ENCODE data around the gene KCNK7. TPM values are rescaled to one million over a fixed set of nuclear protein-coding genes. Genes with fewer than 3 reads are reported as not detected.
A peak's percentile ranks its signal among the peaks of the same experiment; 100 is the strongest.

The KCNK7 gene
- total RNA-seq, 4 donors from 2014 or later: 0.26 to 5.8 TPM; not detected in 2

- peak overlapping the region; percentile 81 to 84 for H3K27ac ChIP-seq
- DNase-seq: no peak
- peaks cover 0 to 15% of the 10 kb centered on the region in 2 donors for H3K4me1 ChIP-seq
- no peaks in the 10 kb centered on the region for H3K36me3 ChIP-seq
- intact Hi-C loops (cut with DNase I; ENCODE audit: low total_unique reads): loop anchor here (10.0 kb wide), 1 partner anchor 178 kb away; no protein-coding TSS in a partner anchor
- TF ChIP-seq CTCF (IDR thresholded peaks at IDR 0.05): no peak
- TF ChIP-seq POLR2A (IDR thresholded peaks at IDR 0.05): no peak
- no peaks in the 10 kb centered on the region for H3K27me3 ChIP-seq
- no peaks in the 10 kb centered on the region for H3K9me3 ChIP-seq
- H3K4me3 ChIP-seq: no peak overlapping the region
Measured at GRCh38 chr11:65637032-65637557, 41.5 kb upstream of the KCNK7 start.

- TF ChIP-seq CTCF (IDR thresholded peaks at IDR 0.05) (no peak), POLR2A (IDR thresholded peaks at IDR 0.05) (no peak)
- H3K4me3 ChIP-seq: no peak overlapping the region
- no peaks in the 10 kb centered on the region for H3K27me3 ChIP-seq
- peak overlapping the region in 1 of 2 donors; percentile 81 for H3K27ac ChIP-seq
- intact Hi-C loops (cut with DNase I; ENCODE audit: low total_unique reads): loop anchor here (10.0 kb wide), 1 partner anchor 178 kb away; no protein-coding TSS in a partner anchor
- no peaks in the 10 kb centered on the region for H3K9me3 ChIP-seq
- H3K36me3 ChIP-seq: no peaks in the 10 kb centered on the region
- DNase-seq: no peak
- peaks cover 0 to 15% of the 10 kb centered on the region in 2 donors for H3K4me1 ChIP-seq
Measured at GRCh38 chr11:65636108-65637031, 40.8 kb upstream of the KCNK7 start.

- Histone ChIP-seq H3K27me3 (no peaks in the 10 kb centered on the region), H3K9me3 (no peaks in the 10 kb centered on the region), H3K4me1 (peaks cover 0 to 15% of the 10 kb centered on the region in 2 donors), H3K4me3 (no peak overlapping the region), H3K27ac (no peak overlapping the region), H3K36me3 (no peaks in the 10 kb centered on the region)
- no peak for DNase-seq
- intact Hi-C loops (cut with DNase I; ENCODE audit: low total_unique reads): loop anchor here (10.0 kb wide), 1 partner anchor 180 kb away; no protein-coding TSS in a partner anchor
- no peak for TF ChIP-seq CTCF (IDR thresholded peaks at IDR 0.05)
Measured at GRCh38 chr11:65634905-65635731, 39.5 kb upstream of the KCNK7 start.

GRCh38 chr11:65634440-65634839, 38.8 kb upstream of the KCNK7 start:
- H3K4me1 ChIP-seq: peaks cover 0 to 15% of the 10 kb centered on the region in 2 donors
- no peaks in the 10 kb centered on the region for H3K27me3 ChIP-seq
- intact Hi-C loops (cut with DNase I; ENCODE audit: low total_unique reads): loop anchor here (10.0 kb wide), 1 partner anchor 180 kb away; no protein-coding TSS in a partner anchor
- no peak overlapping the region for H3K27ac ChIP-seq
- no peak for TF ChIP-seq POLR2A (IDR thresholded peaks at IDR 0.05)
- TF ChIP-seq CTCF (IDR thresholded peaks at IDR 0.05): no peak
- no peaks in the 10 kb centered on the region for H3K36me3 ChIP-seq
- H3K9me3 ChIP-seq: no peaks in the 10 kb centered on the region
- H3K4me3 ChIP-seq: no peak overlapping the region
- DNase-seq: no peak

Data from uterus (tissue), 4 donors.